Measurements from ENCODE around the gene TMC7. TPM values are rescaled to one million over a fixed set of nuclear protein-coding genes. Genes with fewer than 3 reads are reported as not detected.
A peak's percentile ranks its signal among the peaks of the same experiment; 100 is the strongest.

TMC7 gene
- total and polyA plus RNA-seq, 9 of the 15 experiments (the other 6 are each of a cell fraction or from before 2014, with no cell fraction given), result 0.08 to 2.0 (median 1.5) TPM

DNA sequence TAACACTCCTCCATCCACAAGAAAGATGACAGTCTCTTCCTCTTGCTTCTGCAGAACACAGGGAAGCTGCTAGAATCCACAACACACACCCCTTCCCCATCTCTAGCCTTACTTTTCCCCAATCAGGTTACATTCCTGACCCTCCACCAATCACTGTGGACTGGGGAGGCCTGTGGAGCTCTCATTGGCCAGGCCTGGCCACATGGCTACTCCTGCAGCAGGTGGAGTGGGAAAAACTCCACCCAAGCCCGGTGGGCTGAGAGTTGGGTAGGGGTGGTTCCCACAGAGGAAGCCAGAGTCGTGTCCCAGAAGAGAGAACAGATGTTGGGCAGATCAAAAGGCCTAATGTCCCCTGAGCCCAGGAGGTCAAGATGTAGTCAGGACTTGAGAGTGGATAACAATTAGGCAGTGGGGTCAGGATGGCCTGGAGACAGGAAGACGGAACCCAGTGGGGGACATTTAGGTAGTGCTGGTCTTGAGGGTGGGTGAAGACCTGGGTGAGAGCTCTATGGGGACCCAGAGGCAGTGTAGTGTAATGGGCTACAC, 105.7 kb downstream of the TMC7 start:
- Histone ChIP-seq H3K4me1 (replicated peaks in 1 of 2; ENCODE audit: control insufficient read depth in 2 of 2, insufficient read depth in 2 of 2, low read length in 2 of 2) (peaks cover 13 to 15% of the 10 kb centered on the region in 2 experiments; a peak in 4 of 5 replicates), H3K27me3 (ENCODE audit: control insufficient read depth in 2 of 2, insufficient read depth in 2 of 2, low read length in 2 of 2) (no peaks in the 10 kb centered on the region), H3K4me2 (ENCODE audit: insufficient read depth, low read length) (no peak overlapping the region), H3K9ac (ENCODE audit: insufficient read depth in 1 of 2, low read depth in 2 of 2, low read length in 2 of 2) (no peak overlapping the region), H3K36me3 (ENCODE audit: control insufficient read depth, insufficient read depth, low read length) (no peaks in the 10 kb centered on the region), H3K9me3 (replicated peaks; ENCODE audit: control insufficient read depth, insufficient read depth, low read depth, low read length) (no peaks in the 10 kb centered on the region), H3K4me3 (no peak overlapping the region), H4K20me1 (replicated peaks; ENCODE audit: control insufficient read depth, insufficient read depth, low read length) (no peaks in the 10 kb centered on the region), H3K79me2 (ENCODE audit: control insufficient read depth, insufficient read depth, low read length) (no peaks in the 10 kb centered on the region), H3K27ac (ENCODE audit: extremely low read depth, low read depth, low read length) (no peak overlapping the region), H2AFZ (ENCODE audit: low read depth, low read length) (no peak overlapping the region), H3K9me1 (ENCODE audit: control insufficient read depth, insufficient read depth, low read length) (no peaks in the 10 kb centered on the region)
- ATAC-seq, result no peak
- DNase-seq (ENCODE audit: extremely low read depth in 1 of 4, low spot score in 3 of 4), result no peak
- no peak for TF ChIP-seq RFX7 (CRISPR knock-in tag; IDR thresholded peaks at IDR 0.05)
- TF ChIP-seq, protein P1, sequence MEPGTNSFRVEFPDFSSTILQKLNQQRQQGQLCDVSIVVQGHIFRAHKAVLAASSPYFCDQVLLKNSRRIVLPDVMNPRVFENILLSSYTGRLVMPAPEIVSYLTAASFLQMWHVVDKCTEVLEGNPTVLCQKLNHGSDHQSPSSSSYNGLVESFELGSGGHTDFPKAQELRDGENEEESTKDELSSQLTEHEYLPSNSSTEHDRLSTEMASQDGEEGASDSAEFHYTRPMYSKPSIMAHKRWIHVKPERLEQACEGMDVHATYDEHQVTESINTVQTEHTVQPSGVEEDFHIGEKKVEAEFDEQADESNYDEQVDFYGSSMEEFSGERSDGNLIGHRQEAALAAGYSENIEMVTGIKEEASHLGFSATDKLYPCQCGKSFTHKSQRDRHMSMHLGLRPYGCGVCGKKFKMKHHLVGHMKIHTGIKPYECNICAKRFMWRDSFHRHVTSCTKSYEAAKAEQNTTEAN (CRISPR knock-in tag; IDR thresholded peaks at IDR 0.05), result no peak
- no peak for TF ChIP-seq HMG20B (CRISPR knock-in tag; IDR thresholded peaks at IDR 0.05)
- peak; percentile 58 for TF ChIP-seq NFYB (IDR thresholded peaks at IDR 0.05; ENCODE audit: extremely low read depth, insufficient read length)
- peak; percentile 64 for TF ChIP-seq USF2 (CRISPR knock-in tag; IDR thresholded peaks at IDR 0.05)
- TF ChIP-seq CREBBP (IDR thresholded peaks at IDR 0.05; ENCODE audit: low read depth, low read length), result no peak
- no peak for TF ChIP-seq SNIP1 (IDR thresholded peaks at IDR 0.05; ENCODE audit: low read depth)
- no peak for TF ChIP-seq NCOA4 (IDR thresholded peaks at IDR 0.05; ENCODE audit: partially characterized antibody)
- no peak for TF ChIP-seq SAFB (IDR thresholded peaks at IDR 0.05; ENCODE audit: borderline replicate concordance, low read depth, low read length)
- no peak for TF ChIP-seq HNRNPUL1 (IDR thresholded peaks at IDR 0.05; ENCODE audit: low read length)
- TF ChIP-seq RHOXF2B (CRISPR knock-in tag; conservative IDR thresholded peaks at IDR 0.05), result no peak
- no peak for FAIRE-seq
- in situ Hi-C loops (cut with MboI) (loop anchor here (5.0 to 10.0 kb wide), 2 partner anchors 288 to 425 kb away; no protein-coding TSS in a partner anchor), intact Hi-C loops (cut with micrococcal nuclease) (loop anchor here (5.0 kb wide), 1 partner anchor 107 kb away; the partner anchor contains the start of gene TMC7)
- POLR2A ChIA-PET, result interaction anchor here (0.6 kb wide), 1 partner anchor 69 kb away, joined by 6 read pairs; no protein-coding TSS in a partner anchor
- 9% methylated on average over 3 of the region's 3 CpGs for WGBS (ENCODE audit: insufficient coverage, low coverage, missing lambda C conversion rate)
- CTCF ChIA-PET (ENCODE audit: low intra/inter-chr PET ratio), result no interaction called here
- no TSS peak for BruUV-seq (replicated peaks)

Measured in K562 (cell line).